Astrocyte (in vitro differentiated cells and primary cell): ENCODE results near the gene NUCKS1. TPM values are rescaled to one million over a fixed set of nuclear protein-coding genes. Genes with fewer than 3 reads are reported as not detected.

Source experiments
- DNase-seq: peaks from one replicate; pipeline ENCODE4 v3.0.0-alpha.2; 2010; ENCODE audit warnings: low read depth
- FAIRE-seq: peaks from 2 replicates; lab custom pipeline; 2011; peaks lifted over from hg19 to GRCh38; lab: Jason Lieb, UNC
- H2AFZ ChIP-seq: 2 replicates; pipeline ENCODE4 v1.6.0; 2012; ENCODE audit warnings: low read depth, low read length, inconsistent platforms
- H3K27ac ChIP-seq: 2 replicates; pipeline ENCODE4 v1.5.1; 2011; ENCODE audit warnings: low read depth, low read length, inconsistent platforms
- H3K27me3 ChIP-seq: 2 replicates; pipeline ENCODE4 v1.6.0; 2011; ENCODE audit warnings: low read length, inconsistent platforms; ENCODE audit not compliant: insufficient read depth
- H3K36me3 ChIP-seq: 2 replicates; pipeline ENCODE4 v1.5.1; 2011; ENCODE audit warnings: low read length, inconsistent platforms; ENCODE audit not compliant: insufficient read depth
- H3K4me1 ChIP-seq: 2 replicates; pipeline ENCODE4 v1.5.1; 2011; ENCODE audit warnings: low read length, inconsistent platforms; ENCODE audit not compliant: insufficient read depth
- H3K4me2 ChIP-seq: 2 replicates; pipeline ENCODE4 v1.6.0; 2012; ENCODE audit warnings: low read length, inconsistent platforms
- H3K4me3 ChIP-seq: 2 replicates; pipeline ENCODE4 v1.5.1; 2011; ENCODE audit warnings: low read depth, mild to moderate bottlenecking, low read length, inconsistent platforms; ENCODE audit not compliant: insufficient read depth
- H3K79me2 ChIP-seq: 2 replicates; pipeline ENCODE4 v1.6.0; 2012; ENCODE audit warnings: mild to moderate bottlenecking, low read length, inconsistent platforms; ENCODE audit not compliant: insufficient read depth
- H3K9ac ChIP-seq: 2 replicates; pipeline ENCODE4 v1.6.0; 2012; ENCODE audit warnings: mild to moderate bottlenecking, low read length, inconsistent platforms
- H3K9me3 ChIP-seq: 2 replicates; pipeline ENCODE4 v1.5.1; 2012; ENCODE audit warnings: low read depth, mild to moderate bottlenecking, low read length, inconsistent platforms; ENCODE audit not compliant: insufficient read depth
- H4K20me1 ChIP-seq: 2 replicates; pipeline ENCODE4 v1.6.0; 2012; ENCODE audit warnings: low read length, inconsistent platforms; ENCODE audit not compliant: insufficient read depth
- H3K27ac Mint-ChIP-seq: one replicate; pipeline ENCODE4 v1.8.0; 2021; ENCODE audit warnings: mild to moderate bottlenecking, mixed read lengths; ENCODE audit not compliant: unreplicated experiment
- H3K27me3 Mint-ChIP-seq: one replicate; pipeline ENCODE4 v1.8.0; 2021; ENCODE audit warnings: low read depth, mixed read lengths; ENCODE audit not compliant: unreplicated experiment
- H3K36me3 Mint-ChIP-seq: one replicate; pipeline ENCODE4 v1.8.0; 2021; ENCODE audit warnings: low read depth, mixed read lengths; ENCODE audit not compliant: unreplicated experiment
- H3K4me1 Mint-ChIP-seq: one replicate; pipeline ENCODE4 v1.8.0; 2021; ENCODE audit warnings: low read depth, mixed read lengths; ENCODE audit not compliant: unreplicated experiment
- H3K4me3 Mint-ChIP-seq: one replicate; pipeline ENCODE4 v1.8.0; 2021; ENCODE audit warnings: mild to moderate bottlenecking, moderate library complexity, mixed read lengths; ENCODE audit not compliant: unreplicated experiment
- H3K9me3 Mint-ChIP-seq: one replicate; pipeline ENCODE4 v1.8.0; 2021; ENCODE audit warnings: mild to moderate bottlenecking, mixed read lengths; ENCODE audit not compliant: unreplicated experiment
- CTCF ChIP-seq: IDR thresholded peaks from 2 replicates; pipeline ENCODE4 v1.5.1; 2011; ENCODE audit warnings: low read depth, mild to moderate bottlenecking, inconsistent platforms, low read length, moderate library complexity; ENCODE audit not compliant: insufficient read depth
- EZH2 ChIP-seq: IDR thresholded peaks from 2 replicates; pipeline ENCODE4 v1.6.1; 2012; ENCODE audit warnings: mild to moderate bottlenecking, low read length, inconsistent platforms; ENCODE audit not compliant: insufficient read depth
- total RNA-seq: library from RNA; stranded (reverse); gene quantifications from 2 replicates; pipeline ENCODE4 v1.2.1, GENCODE V29; 2021

NUCKS1 gene
- total RNA-seq, 1 donor from 2014 or later = 169 TPM

- Mint-ChIP-seq H3K4me3 (no peak overlapping the region), H3K9me3 (no peaks in the 10 kb centered on the region), H3K27ac (no peak overlapping the region), H3K4me1 (peaks cover 6% of the 10 kb centered on the region), H3K36me3 (peaks cover under 1% of the 10 kb centered on the region), H3K27me3 (no peaks in the 10 kb centered on the region)
- H3K4me2 ChIP-seq = no peak overlapping the region
- DNase-seq (no peak), FAIRE-seq (no peak)
- H3K36me3 ChIP-seq = no peaks in the 10 kb centered on the region
- no peaks in the 10 kb centered on the region for H3K4me1 ChIP-seq
- no peak overlapping the region for H3K9ac ChIP-seq
- no peak for TF ChIP-seq CTCF
- TF ChIP-seq EZH2 = no peak
- H3K9me3 ChIP-seq = no peaks in the 10 kb centered on the region
- H4K20me1 ChIP-seq = no peaks in the 10 kb centered on the region
- H3K4me3 ChIP-seq = no peak overlapping the region
- H3K27ac ChIP-seq = no peak overlapping the region
- H3K79me2 ChIP-seq = no peaks in the 10 kb centered on the region
- no peaks in the 10 kb centered on the region for H3K27me3 ChIP-seq
- H2AFZ ChIP-seq = no peak overlapping the region
Observed at GRCh38 chr1:205763980-205764379, 14.0 kb upstream of the NUCKS1 start.

- no peak overlapping the region for H2AFZ ChIP-seq
- H3K79me2 ChIP-seq = no peaks in the 10 kb centered on the region
- Mint-ChIP-seq H3K9me3 (peaks cover 2% of the 10 kb centered on the region), H3K4me1 (no peaks in the 10 kb centered on the region), H3K36me3 (no peaks in the 10 kb centered on the region), H3K4me3 (no peak overlapping the region), H3K27me3 (peaks cover 2% of the 10 kb centered on the region), H3K27ac (no peak overlapping the region)
- peaks cover 5% of the 10 kb centered on the region for H3K27me3 ChIP-seq
- H3K4me1 ChIP-seq = no peaks in the 10 kb centered on the region
- no peak overlapping the region for H3K4me2 ChIP-seq
- no peak overlapping the region for H3K27ac ChIP-seq
- no peaks in the 10 kb centered on the region for H3K9me3 ChIP-seq
- H3K9ac ChIP-seq = no peak overlapping the region
- no peaks in the 10 kb centered on the region for H4K20me1 ChIP-seq
- H3K4me3 ChIP-seq = no peak overlapping the region
- DNase-seq (no peak), FAIRE-seq (no peak)
- H3K36me3 ChIP-seq = no peaks in the 10 kb centered on the region
- TF ChIP-seq CTCF = no peak
- no peak for TF ChIP-seq EZH2
Observed at GRCh38 chr1:205760606-205761005, 10.6 kb upstream of the NUCKS1 start.

- Histone ChIP-seq H3K27me3 (peaks cover 17% of the 10 kb centered on the region), H3K9me3 (no peaks in the 10 kb centered on the region), H2AFZ (no peak overlapping the region), H3K79me2 (no peaks in the 10 kb centered on the region), H3K4me3 (no peak overlapping the region), H3K9ac (no peak overlapping the region), H3K4me2 (no peak overlapping the region), H3K4me1 (no peaks in the 10 kb centered on the region), H3K27ac (no peak overlapping the region), H3K36me3 (no peaks in the 10 kb centered on the region), H4K20me1 (no peaks in the 10 kb centered on the region)
- Mint-ChIP-seq H3K36me3 (no peaks in the 10 kb centered on the region), H3K4me1 (no peaks in the 10 kb centered on the region), H3K9me3 (peaks cover 2% of the 10 kb centered on the region), H3K27me3 (peaks cover 2% of the 10 kb centered on the region), H3K4me3 (no peak overlapping the region), H3K27ac (no peak overlapping the region)
- FAIRE-seq = no peak
- no peak for DNase-seq
- no peak for TF ChIP-seq CTCF
- no peak for TF ChIP-seq EZH2
Observed at GRCh38 chr1:205756552-205756951, 6.6 kb upstream of the NUCKS1 start.
